ENCODE results near the gene CNBD2.
"Not testable (repeated sequence)": the region's sequence is repeated elsewhere in the genome, so short reads cannot be mapped to it uniquely, and the experiment has no call there.

Gene CNBD2

GRCh38 chr20:36077762-36078161 lies 109.4 kb downstream of the CNBD2 start:
- H3K36me3 Mint-ChIP-seq (ENCODE audit: low read depth); H3K4me3 Mint-ChIP-seq; H3K27ac Mint-ChIP-seq; H3K27me3 Mint-ChIP-seq; ATAC-seq; DNase-seq; H3K9me3 Mint-ChIP-seq; H3K4me1 Mint-ChIP-seq: not testable (repeated sequence)

DNA sequence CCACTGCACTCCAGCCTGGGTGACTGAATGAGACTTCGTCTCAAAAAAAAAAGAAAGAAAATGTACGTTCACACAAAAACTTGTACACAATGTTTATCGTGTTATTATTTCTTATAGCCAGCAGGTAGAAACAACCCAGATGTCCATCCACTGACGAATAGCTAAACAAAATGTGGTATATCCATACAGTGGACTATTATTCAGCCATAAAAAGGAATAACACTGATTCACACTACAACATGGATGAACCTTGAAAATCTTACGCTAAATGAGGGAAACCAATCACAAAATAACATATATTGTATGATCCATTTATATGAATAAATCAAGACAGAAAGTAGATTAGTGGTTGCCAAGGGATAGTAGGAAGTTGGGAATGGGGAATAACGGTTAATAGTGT lies 111.1 kb downstream of the CNBD2 start:
- no peaks in the 10 kb centered on the region for H3K36me3 Mint-ChIP-seq (ENCODE audit: low read depth)
- H3K9me3 Mint-ChIP-seq: no peaks in the 10 kb centered on the region
- no peak overlapping the region for H3K4me3 Mint-ChIP-seq
- H3K4me1 Mint-ChIP-seq: no peaks in the 10 kb centered on the region
- H3K27me3 Mint-ChIP-seq: peaks cover 9% of the 10 kb centered on the region
- no peak overlapping the region for H3K27ac Mint-ChIP-seq
- ATAC-seq (no peak), DNase-seq (no peak)

DNA sequence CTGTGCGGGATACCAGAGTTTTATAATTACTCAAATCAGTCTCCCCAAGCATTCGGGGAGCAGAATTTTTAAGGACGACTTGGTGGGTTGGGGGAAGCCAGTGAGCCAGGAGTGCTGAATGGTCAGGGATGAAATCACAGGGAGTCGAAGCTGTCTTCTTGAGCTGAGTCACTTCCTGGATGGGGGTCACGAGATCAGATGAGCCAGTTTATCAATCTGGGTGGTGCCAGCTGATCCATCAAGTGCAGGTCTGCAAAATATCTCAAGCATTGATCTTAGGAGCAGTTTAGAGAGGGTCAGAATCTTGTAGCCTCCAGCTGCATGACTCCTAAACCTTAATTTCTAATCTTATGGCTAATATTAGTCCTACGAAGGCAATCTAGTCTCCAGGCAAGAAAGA lies 111.6 kb downstream of the CNBD2 start:
- not testable (repeated sequence) for ATAC-seq; H3K4me3 Mint-ChIP-seq; DNase-seq; H3K36me3 Mint-ChIP-seq (ENCODE audit: low read depth); H3K27ac Mint-ChIP-seq; H3K27me3 Mint-ChIP-seq; H3K9me3 Mint-ChIP-seq; H3K4me1 Mint-ChIP-seq

Data from activated naive CD8-positive, alpha-beta T cell treated with anti-CD3 and anti-CD28 coated beads, Interleukin-2, amount 50 U/mL, for 24 hours (primary cell).